ENCODE data around the gene FCHO2. TPM values are rescaled to one million over a fixed set of nuclear protein-coding genes. Genes with fewer than 3 reads are reported as not detected.
"Not testable (repeated sequence)": the region's sequence is repeated elsewhere in the genome, so short reads cannot be mapped to it uniquely, and the experiment has no call there.

The FCHO2 gene
- total RNA-seq, 1 donor from 2014 or later = 48.0 TPM

GRCh38 chr5:72921886-72922285, 34.0 kb upstream of the FCHO2 start:
- Mint-ChIP-seq H3K4me3 (ENCODE audit: unreplicated experiment) (no peak overlapping the region), H3K36me3 (ENCODE audit: unreplicated experiment) (peaks cover 11% of the 10 kb centered on the region), H3K27ac (ENCODE audit: unreplicated experiment) (no peak overlapping the region), H3K27me3 (ENCODE audit: unreplicated experiment) (no peaks in the 10 kb centered on the region), H3K9me3 (ENCODE audit: unreplicated experiment) (no peaks in the 10 kb centered on the region), H3K4me1 (ENCODE audit: unreplicated experiment) (peaks cover 19% of the 10 kb centered on the region)
- no peak for DNase-seq (ENCODE audit: extremely low spot score, unreplicated experiment)
- TF ChIP-seq CTCF (IDR thresholded peaks at IDR 0.05) = no peak

GRCh38 chr5:72922422-72922821, 33.4 kb upstream of the FCHO2 start:
- H3K9me3 Mint-ChIP-seq (ENCODE audit: unreplicated experiment) = no peaks in the 10 kb centered on the region
- DNase-seq (ENCODE audit: extremely low spot score, unreplicated experiment) = no peak
- H3K27me3 Mint-ChIP-seq (ENCODE audit: unreplicated experiment) = no peaks in the 10 kb centered on the region
- no peak overlapping the region for H3K4me3 Mint-ChIP-seq (ENCODE audit: unreplicated experiment)
- peaks cover 19% of the 10 kb centered on the region for H3K4me1 Mint-ChIP-seq (ENCODE audit: unreplicated experiment)
- no peak for TF ChIP-seq CTCF (IDR thresholded peaks at IDR 0.05)
- peaks cover 9% of the 10 kb centered on the region for H3K36me3 Mint-ChIP-seq (ENCODE audit: unreplicated experiment)
- no peak overlapping the region for H3K27ac Mint-ChIP-seq (ENCODE audit: unreplicated experiment)

GRCh38 chr5:72925336-72926010, 30.4 kb upstream of the FCHO2 start:
- H3K4me1 Mint-ChIP-seq (ENCODE audit: unreplicated experiment) = peaks cover 11% of the 10 kb centered on the region
- no peak for TF ChIP-seq CTCF (IDR thresholded peaks at IDR 0.05)
- no peak for DNase-seq (ENCODE audit: extremely low spot score, unreplicated experiment)

GRCh38 chr5:72932686-72933085, 23.2 kb upstream of the FCHO2 start:
- not testable (repeated sequence) for H3K9me3 Mint-ChIP-seq (ENCODE audit: unreplicated experiment); H3K4me3 Mint-ChIP-seq (ENCODE audit: unreplicated experiment); H3K36me3 Mint-ChIP-seq (ENCODE audit: unreplicated experiment); H3K27me3 Mint-ChIP-seq (ENCODE audit: unreplicated experiment); H3K4me1 Mint-ChIP-seq (ENCODE audit: unreplicated experiment); DNase-seq (ENCODE audit: extremely low spot score, unreplicated experiment); H3K27ac Mint-ChIP-seq (ENCODE audit: unreplicated experiment)

More at GRCh38 chr5:72925336-72926010, 30.4 kb upstream of the FCHO2 start:
- no peak overlapping the region for H3K27ac Mint-ChIP-seq (ENCODE audit: unreplicated experiment)
- H3K36me3 Mint-ChIP-seq (ENCODE audit: unreplicated experiment) = peaks cover 9% of the 10 kb centered on the region
- no peaks in the 10 kb centered on the region for H3K27me3 Mint-ChIP-seq (ENCODE audit: unreplicated experiment)
- no peak overlapping the region for H3K4me3 Mint-ChIP-seq (ENCODE audit: unreplicated experiment)
- H3K9me3 Mint-ChIP-seq (ENCODE audit: unreplicated experiment) = no peaks in the 10 kb centered on the region

- not testable (repeated sequence) for DNase-seq (ENCODE audit: extremely low spot score, unreplicated experiment); H3K27ac Mint-ChIP-seq (ENCODE audit: unreplicated experiment); H3K27me3 Mint-ChIP-seq (ENCODE audit: unreplicated experiment); H3K4me3 Mint-ChIP-seq (ENCODE audit: unreplicated experiment); H3K9me3 Mint-ChIP-seq (ENCODE audit: unreplicated experiment); H3K36me3 Mint-ChIP-seq (ENCODE audit: unreplicated experiment)
- peaks cover 13% of the 10 kb centered on the region for H3K4me1 Mint-ChIP-seq (ENCODE audit: unreplicated experiment)
These were observed 20.7 kb upstream of the FCHO2 start for GRCh38 chr5:72934953-72935725.

- Mint-ChIP-seq H3K36me3 (ENCODE audit: unreplicated experiment) (no peaks in the 10 kb centered on the region), H3K4me1 (ENCODE audit: unreplicated experiment) (peaks cover 13% of the 10 kb centered on the region), H3K27ac (ENCODE audit: unreplicated experiment) (no peak overlapping the region), H3K27me3 (ENCODE audit: unreplicated experiment) (no peaks in the 10 kb centered on the region), H3K4me3 (ENCODE audit: unreplicated experiment) (no peak overlapping the region), H3K9me3 (ENCODE audit: unreplicated experiment) (no peaks in the 10 kb centered on the region)
- no peak for DNase-seq (ENCODE audit: extremely low spot score, unreplicated experiment)
- TF ChIP-seq CTCF (IDR thresholded peaks at IDR 0.05) = no peak
These were observed 18.9 kb upstream of the FCHO2 start for GRCh38 chr5:72936893-72937292.

Measured in osteocyte (in vitro differentiated cells).